ENCODE measurements around the gene SEMA5A.

- TF ChIP-seq SIN3A (IDR thresholded peaks at IDR 0.05; ENCODE audit: borderline replicate concordance, insufficient read depth, low read length) (no peak), TAF1 (IDR thresholded peaks at IDR 0.05; ENCODE audit: borderline replicate concordance, insufficient read depth, low read length) (no peak)
These were observed 136.4 kb downstream of the SEMA5A start for GRCh38 chr5:9409413-9409960.
